Mucosa of descending colon (tissue), 3 donors: ENCODE results near the gene TMEM86B. TPM values are rescaled to one million over a fixed set of nuclear protein-coding genes. Genes with fewer than 3 reads are reported as not detected.

Experiments used
- ATAC-seq: fragments of 200-7000 bp; cut with Tn5 transposase; one replicate; pipeline ENCODE4 v1.9.1; 2020; ENCODE audit warnings: mild to moderate bottlenecking, moderate library complexity
- DNase-seq, 3 donors: peaks; one replicate each; pipeline ENCODE4 v3.0.0-alpha.2; 2020
- H3K36me3 ChIP-seq: fragments of 200-600 bp; one replicate; pipeline ENCODE4 v1.8.0; 2021; ENCODE audit warnings: low read depth, mild to moderate bottlenecking
- H3K4me1 ChIP-seq: fragments of 200-600 bp; one replicate; pipeline ENCODE4 v1.8.0; 2021; ENCODE audit warnings: low read depth, mild to moderate bottlenecking
- H3K4me3 ChIP-seq: fragments of 200-600 bp; one replicate; pipeline ENCODE4 v1.8.0; 2021; ENCODE audit warnings: mild to moderate bottlenecking
- H3K9me3 ChIP-seq: fragments of 200-600 bp; one replicate; pipeline ENCODE4 v1.8.0; 2021; ENCODE audit warnings: mild to moderate bottlenecking
- CTCF ChIP-seq: fragments of 200-600 bp; IDR thresholded peaks from one replicate; pipeline ENCODE4 v1.8.0; 2022; ENCODE audit warnings: antibody characterized with exemption, mild to moderate bottlenecking
- intact Hi-C, 2 donors: fragments of 100-400 bp; cut with DNase I in 1 of 2; cut with micrococcal nuclease in 1 of 2; formaldehyde crosslinking; loops; one replicate each; pipeline versions ENCODE4 v1.11.0 to v1.11.1; 2022; cut with DNase I, micrococcal nuclease
- microRNA-seq: library from miRNA; unstranded; fragments of <30 nt; microRNA quantifications from one replicate; pipeline ENCODE4, GENCODE V29; 2019
- total RNA-seq, 3 donors: library from RNA; stranded (reverse); fragmentation: NEBNext Ultra II Directional in 2 of 3; extraction: Animal tissue kit (Norgen Biotek cat#: 25700) in 2 of 3; gene quantifications; one replicate each; pipeline versions ENCODE4 v1.2.1 to v1.2.4, GENCODE V29; 2021 to 2023
- donor health status: DM: no; HTN: no; CAD: no; lungs with moderate emphysema.
- donor health status: DM: no; HTN: no; CAD: no.
- donor health status: DM: no; HTN: yes; CAD: no.

TMEM86B gene
- total RNA-seq, 3 donors from 2014 or later, result 3.4 to 4.5 (median 3.7) TPM

- ATAC-seq (peak; percentile 16), DNase-seq (no peak)
- TF ChIP-seq CTCF, result no peak
- H3K36me3 ChIP-seq, result no peaks in the 10 kb centered on the region
- intact Hi-C loops, result no loop called here
- H3K9me3 ChIP-seq, result no peaks in the 10 kb centered on the region
- no peak overlapping the region for H3K4me3 ChIP-seq
- no peaks in the 10 kb centered on the region for H3K4me1 ChIP-seq
Measured at GRCh38 chr19:55188625-55189024, 39.9 kb downstream of the TMEM86B start.

GRCh38 chr19:55186080-55186479, 42.5 kb downstream of the TMEM86B start:
- intact Hi-C loops, result no loop called here
- H3K4me1 ChIP-seq, result no peaks in the 10 kb centered on the region
- no peaks in the 10 kb centered on the region for H3K9me3 ChIP-seq
- no peaks in the 10 kb centered on the region for H3K36me3 ChIP-seq
- no peak for TF ChIP-seq CTCF
- no peak for ATAC-seq
- DNase-seq, result no peak
- H3K4me3 ChIP-seq, result no peak overlapping the region

GRCh38 chr19:55181740-55182139, 46.8 kb downstream of the TMEM86B start:
- Histone ChIP-seq H3K4me3 (no peak overlapping the region), H3K36me3 (no peaks in the 10 kb centered on the region), H3K9me3 (no peaks in the 10 kb centered on the region), H3K4me1 (peaks cover 13% of the 10 kb centered on the region)
- DNase-seq (no peak), ATAC-seq (no peak)
- intact Hi-C loops, result no loop called here
- no peak for TF ChIP-seq CTCF

- no peak within 1 kb of the TSS for H3K4me3 ChIP-seq
- no peak for TF ChIP-seq CTCF
- intact Hi-C loops, result no loop called here
- DNase-seq, result peak; percentile 63 to 80 (median 68)
- ATAC-seq, result peak; percentile 85
- H3K36me3 ChIP-seq, result no peaks in the 10 kb centered on the region
- H3K9me3 ChIP-seq, result no peaks in the 10 kb centered on the region
- peaks cover 13% of the 10 kb centered on the region for H3K4me1 ChIP-seq
Measured at GRCh38 chr19:55179606-55180484, 48.7 kb downstream of the TMEM86B start, which contains the start of gene SYT5. Gene SYT5, minus strand, starts transcription at chr19:55180289. Its CDS starts 1,248 bp downstream, at chr19:55179041.

- intact Hi-C loops, result no loop called here
- ATAC-seq (peak; percentile 70), DNase-seq (peak; percentile 74 to 87 (median 74))
- H3K9me3 ChIP-seq, result no peaks in the 10 kb centered on the region
- peaks cover 13% of the 10 kb centered on the region for H3K4me1 ChIP-seq
- no peak for TF ChIP-seq CTCF
- H3K4me3 ChIP-seq, result no peak overlapping the region
- H3K36me3 ChIP-seq, result no peaks in the 10 kb centered on the region
Measured at GRCh38 chr19:55178781-55179599, 49.6 kb downstream of the TMEM86B start.

Small RNA genes within 50 kb of the gene (microRNA-seq; reads per million reads assigned to microRNA genes)
- gene MIR6802 (0.70 reads per million), gene MIR6803 (3.0 reads per million, percentile 14 among the genes with 10 or more reads in this experiment), gene MIR6804 (not detected)

Other genes starting within 250 kb of the TMEM86B start
- gene GP6, start 190.5 kb downstream of the TMEM86B start, total RNA-seq, result 1 to 10 TPM in 1 of 3 donors, under 1 TPM in 2; 0.22 to 1.4 (median 0.32) TPM
- gene RDH13, start 165.6 kb downstream of the TMEM86B start, total RNA-seq, result 10 to 100 TPM; 46.1 to 59.5 (median 55.0) TPM
- gene EPS8L1, start 152.9 kb downstream of the TMEM86B start, total RNA-seq, result 10 to 100 TPM; 20.7 to 79.6 (median 36.0) TPM
- 100 to 1,000 TPM in 2 of 3 donors, 10 to 100 TPM in 1; 99.8 to 236 (median 112) TPM for gene PPP1R12C, start 111.1 kb downstream of the TMEM86B start, total RNA-seq
- gene TNNT1, start 79.6 kb downstream of the TMEM86B start, total RNA-seq, result 1 to 10 TPM in 1 of 3 donors, under 1 TPM in 2; 0.63 to 1.1 (median 0.65) TPM
- gene TNNI3, start 71.0 kb downstream of the TMEM86B start, total RNA-seq, result 1 to 10 TPM in 1 of 3 donors, not detected in 2; 2.2 TPM
- 1 to 10 TPM in 1 of 3 donors, under 1 TPM in 2; 0.54 to 1.0 (median 0.69) TPM for gene DNAAF3, start 62.1 kb downstream of the TMEM86B start, total RNA-seq
- gene SYT5, start 48.5 kb downstream of the TMEM86B start, total RNA-seq, result 1 to 10 TPM; 1.0 to 2.9 (median 1.2) TPM
- gene PTPRH, start 19.3 kb downstream of the TMEM86B start, total RNA-seq, result 100 to 1,000 TPM in 1 of 3 donors, 10 to 100 TPM in 2; 62.3 to 181 (median 94.8) TPM
- 10 to 100 TPM; 60.0 to 72.9 (median 65.9) TPM for gene PPP6R1, start 30.3 kb upstream of the TMEM86B start, total RNA-seq
- gene HSPBP1, start 51.3 kb upstream of the TMEM86B start, total RNA-seq, result 10 to 100 TPM; 25.6 to 36.0 (median 29.5) TPM
- gene BRSK1, start 55.2 kb upstream of the TMEM86B start, total RNA-seq, result 10 to 100 TPM in 1 of 3 donors, 1 to 10 TPM in 2; 1.6 to 18.1 (median 1.9) TPM
- gene TMEM150B, start 96.6 kb upstream of the TMEM86B start, total RNA-seq, result 10 to 100 TPM; 31.6 to 62.1 (median 36.4) TPM
- gene KMT5C, start 111.1 kb upstream of the TMEM86B start, total RNA-seq, result 10 to 100 TPM; 14.7 to 19.3 (median 16.5) TPM
- 10 to 100 TPM; 16.6 to 30.0 (median 17.2) TPM for gene COX6B2, start 126.0 kb upstream of the TMEM86B start, total RNA-seq
- not detected for gene GARIN5B, start 134.5 kb upstream of the TMEM86B start, total RNA-seq
- gene IL11, start 141.7 kb upstream of the TMEM86B start, total RNA-seq, result under 1 TPM; 0.24 to 0.32 (median 0.29) TPM
- not detected for gene TMEM190, start 148.1 kb upstream of the TMEM86B start, total RNA-seq
- gene TMEM238, start 155.5 kb upstream of the TMEM86B start, total RNA-seq, result 10 to 100 TPM; 31.4 to 84.2 (median 68.0) TPM
- 1,000 to 10,000 TPM in 2 of 3 donors, 100 to 1,000 TPM in 1; 942 to 1,365 (median 1,241) TPM for gene RPL28, start 157.2 kb upstream of the TMEM86B start, total RNA-seq
- 10 to 100 TPM; 14.0 to 41.6 (median 23.0) TPM for gene UBE2S, start 179.0 kb upstream of the TMEM86B start, total RNA-seq
- gene SHISA7, start 214.5 kb upstream of the TMEM86B start, total RNA-seq, result under 1 TPM in 1 of 3 donors, not detected in 2; 0.35 TPM
- gene ISOC2, start 232.9 kb upstream of the TMEM86B start, total RNA-seq, result 10 to 100 TPM; 65.8 to 88.4 (median 86.9) TPM
- gene C19orf85, start 236.0 kb upstream of the TMEM86B start, total RNA-seq, result not detected
- gene ZNF628, start 247.9 kb upstream of the TMEM86B start, total RNA-seq, result 10 to 100 TPM in 1 of 3 donors, 1 to 10 TPM in 2; 6.8 to 11.1 (median 7.9) TPM